Measurements from ENCODE around the gene BBX.

Gene BBX

GRCh38 chr3:107604057-107604822 lies 81.5 kb downstream of the BBX start:
- no peak for DNase-seq

GRCh38 chr3:107611775-107612469 lies 89.2 kb downstream of the BBX start:
- no peak for DNase-seq

GRCh38 chr3:107612664-107613084 lies 89.9 kb downstream of the BBX start:
- no peak for DNase-seq

GRCh38 chr3:107619549-107619948 lies 96.8 kb downstream of the BBX start:
- no peak for DNase-seq

- DNase-seq = no peak
These were observed 97.8 kb downstream of the BBX start for GRCh38 chr3:107620534-107620933.

GRCh38 chr3:107621465-107621864 lies 98.7 kb downstream of the BBX start:
- no peak for DNase-seq

GRCh38 chr3:107627962-107628542 lies 105.3 kb downstream of the BBX start:
- no peak for DNase-seq

- no peak for DNase-seq
These were observed 106.8 kb downstream of the BBX start for GRCh38 chr3:107629566-107629965.

- DNase-seq = no peak
These were observed 108.0 kb downstream of the BBX start for GRCh38 chr3:107630779-107631178.

GRCh38 chr3:107632576-107632975 lies 109.8 kb downstream of the BBX start:
- DNase-seq = no peak

- DNase-seq = no peak
These were observed 110.8 kb downstream of the BBX start for GRCh38 chr3:107633327-107634098.

GRCh38 chr3:107634099-107634489 lies 111.3 kb downstream of the BBX start:
- no peak for DNase-seq

- no peak for DNase-seq
These were observed 114.8 kb downstream of the BBX start for GRCh38 chr3:107637416-107638183.

- DNase-seq = no peak
These were observed 119.0 kb downstream of the BBX start for GRCh38 chr3:107641572-107642307.

GRCh38 chr3:107643038-107643883 lies 120.5 kb downstream of the BBX start:
- no peak for DNase-seq

- no peak for DNase-seq
These were observed 121.9 kb downstream of the BBX start for GRCh38 chr3:107644631-107645030.

GRCh38 chr3:107650788-107651187 lies 128.0 kb downstream of the BBX start:
- DNase-seq = no peak

- DNase-seq = no peak
These were observed 129.0 kb downstream of the BBX start for GRCh38 chr3:107651782-107652181.

GRCh38 chr3:107654218-107654617 lies 131.5 kb downstream of the BBX start:
- no peak for DNase-seq

- DNase-seq = no peak
These were observed 135.2 kb downstream of the BBX start for GRCh38 chr3:107657971-107658370.

All from NCI-H1092 treated with DMSO at 0.1 percent for 48 hours (cell line).